ENCODE results near the gene STH. TPM values are rescaled to one million over a fixed set of nuclear protein-coding genes. Genes with fewer than 3 reads are reported as not detected.
A peak's percentile ranks its signal among the peaks of the same experiment; 100 is the strongest.

STH gene
- total RNA-seq, 2 experiments from 2014 or later = not detected

DNA sequence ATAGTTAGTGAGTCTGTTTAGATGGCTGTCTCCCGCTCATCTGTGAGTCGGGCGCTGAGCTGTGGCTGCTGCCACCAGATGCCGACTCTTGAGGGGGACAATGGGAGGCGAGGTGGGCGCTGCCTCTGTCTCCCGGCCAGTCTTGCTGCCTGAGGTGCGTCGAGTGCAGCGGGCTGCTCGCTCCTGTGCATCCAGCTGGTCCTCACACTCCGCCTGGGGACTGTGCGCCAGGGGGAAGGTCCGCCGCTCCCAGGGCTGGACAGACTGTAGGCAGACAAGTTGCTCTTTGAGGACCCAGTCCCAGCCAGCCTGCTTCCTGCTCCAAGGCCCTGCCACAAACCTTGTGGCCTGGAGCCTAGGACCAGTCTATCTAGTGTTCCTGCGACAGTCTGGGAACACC lies 32.4 kb downstream of the STH start:
- peaks cover 23% of the 10 kb centered on the region for H3K4me1 Mint-ChIP-seq
- DNase-seq (no peak), ATAC-seq (no peak)
- no peaks in the 10 kb centered on the region for H3K27me3 Mint-ChIP-seq
- no peak overlapping the region for H3K27ac Mint-ChIP-seq
- CTCF ChIA-PET = no interaction called here
- H3K36me3 Mint-ChIP-seq = peaks cover 31% of the 10 kb centered on the region
- no peak overlapping the region for H3K4me3 Mint-ChIP-seq
- no peaks in the 10 kb centered on the region for H3K9me3 Mint-ChIP-seq (ENCODE audit: low read depth)

GRCh38 chr17:46031920-46032319 lies 32.9 kb downstream of the STH start:
- ATAC-seq (no peak), DNase-seq (no peak)
- Mint-ChIP-seq H3K4me1 (peaks cover 27% of the 10 kb centered on the region), H3K27ac (no peak overlapping the region), H3K9me3 (ENCODE audit: low read depth) (no peaks in the 10 kb centered on the region), H3K27me3 (no peaks in the 10 kb centered on the region), H3K4me3 (no peak overlapping the region), H3K36me3 (peaks cover 31% of the 10 kb centered on the region)
- CTCF ChIA-PET = interaction anchor here (0.8 to 4.9 kb wide), 2 partner anchors 13 to 30 kb away, joined by 3 to 26 read pairs; no protein-coding TSS in a partner anchor

DNA sequence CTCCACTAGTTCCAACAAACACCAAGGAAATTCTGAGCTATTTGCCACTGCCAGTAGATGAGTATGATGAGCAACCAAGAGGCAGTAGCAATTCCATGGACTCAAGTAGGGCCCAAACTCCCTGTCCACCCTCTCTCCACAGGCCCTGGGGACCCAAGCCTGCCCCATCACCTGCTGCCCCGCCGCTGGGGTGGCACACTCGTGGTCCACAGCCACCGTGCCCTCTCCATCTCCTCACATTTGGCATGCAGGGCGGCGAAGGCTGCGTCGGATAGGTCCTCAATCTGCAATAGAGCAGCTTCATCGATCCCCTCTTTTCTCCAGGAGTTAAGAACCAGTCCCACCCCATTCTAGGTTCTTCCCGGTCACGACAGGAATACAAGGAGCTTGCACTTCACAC lies 33.9 kb downstream of the STH start:
- H3K27me3 Mint-ChIP-seq = no peaks in the 10 kb centered on the region
- no peak overlapping the region for H3K4me3 Mint-ChIP-seq
- ATAC-seq (no peak), DNase-seq (no peak)
- peaks cover 36% of the 10 kb centered on the region for H3K36me3 Mint-ChIP-seq
- no peak overlapping the region for H3K27ac Mint-ChIP-seq
- H3K4me1 Mint-ChIP-seq = peaks cover 25% of the 10 kb centered on the region
- H3K9me3 Mint-ChIP-seq (ENCODE audit: low read depth) = no peaks in the 10 kb centered on the region
- CTCF ChIA-PET = interaction anchor here (0.8 to 4.9 kb wide), 2 partner anchors 12 to 30 kb away, joined by 3 to 26 read pairs; no protein-coding TSS in a partner anchor

DNA sequence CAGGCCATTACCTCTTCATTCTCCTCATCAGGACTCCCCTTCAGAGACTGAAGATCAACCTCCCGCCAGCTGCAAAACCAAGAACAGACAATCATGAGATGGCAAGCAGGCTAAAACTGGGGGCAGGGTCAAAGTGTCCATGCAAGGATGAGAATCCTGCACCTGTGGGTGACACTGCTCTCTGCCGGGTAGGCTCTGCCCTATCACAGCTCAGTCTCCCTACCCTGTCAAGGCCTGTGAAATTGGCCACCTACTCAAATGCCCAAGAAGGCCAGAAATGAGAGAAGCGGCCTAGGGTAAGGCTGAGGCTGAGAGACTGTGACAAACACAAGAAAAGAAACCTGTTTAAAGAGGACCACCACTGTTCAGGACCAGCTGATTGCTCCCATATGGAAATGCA lies 34.3 kb downstream of the STH start:
- CTCF ChIA-PET = interaction anchor here (1.0 to 4.9 kb wide), 2 partner anchors 11 to 160 kb away, joined by 5 to 26 read pairs; partner anchors contain the start of gene KANSL1
- ATAC-seq = no peak
- peaks cover 25% of the 10 kb centered on the region for H3K4me1 Mint-ChIP-seq
- H3K27ac Mint-ChIP-seq = no peak overlapping the region
- H3K27me3 Mint-ChIP-seq = no peaks in the 10 kb centered on the region
- H3K4me3 Mint-ChIP-seq = no peak overlapping the region
- no peaks in the 10 kb centered on the region for H3K9me3 Mint-ChIP-seq (ENCODE audit: low read depth)
- no peak for DNase-seq
- H3K36me3 Mint-ChIP-seq = peaks cover 41% of the 10 kb centered on the region

DNA sequence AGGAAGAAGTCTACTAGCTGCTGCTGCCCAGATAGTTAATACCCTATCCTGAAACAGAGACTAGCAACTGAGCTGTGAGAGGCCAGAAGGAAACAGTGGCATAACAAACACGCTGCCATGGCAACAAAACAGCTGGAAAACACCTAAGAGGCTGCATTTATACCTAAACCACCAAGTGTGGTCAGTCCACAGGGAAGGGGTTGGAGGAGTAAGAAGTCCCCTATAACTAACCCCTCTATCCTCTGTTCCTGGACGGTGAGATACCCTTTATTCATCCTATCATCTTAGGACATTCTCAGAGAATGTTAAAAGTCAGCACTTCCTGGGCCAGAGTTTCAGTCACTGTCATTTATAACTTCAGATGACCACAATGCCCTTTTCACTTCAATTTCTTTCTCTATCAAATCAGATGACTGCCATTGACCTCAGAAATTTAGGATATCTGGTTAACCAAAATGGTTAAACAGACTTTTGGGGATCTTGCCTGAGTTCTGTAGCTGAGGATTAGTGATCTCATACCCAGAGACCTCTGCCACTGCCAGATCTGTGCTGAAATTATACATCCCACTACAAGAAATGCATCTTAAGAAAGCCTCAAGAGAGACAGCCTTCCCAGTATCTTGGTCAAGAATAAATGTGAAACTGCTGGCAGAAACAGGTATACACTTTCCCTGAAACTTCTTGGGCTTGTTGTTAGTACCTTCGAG lies 36.2 kb downstream of the STH start:
- CTCF ChIA-PET = interaction anchor here (0.9 to 4.9 kb wide), 4 partner anchors 9 to 158 kb away, joined by 3 to 26 read pairs (median 4); partner anchors contain the start of gene KANSL1
- peak; percentile 39 for ATAC-seq
- Mint-ChIP-seq H3K9me3 (ENCODE audit: low read depth) (no peaks in the 10 kb centered on the region), H3K27ac (peak overlapping the region; percentile 55), H3K4me1 (peaks cover 23% of the 10 kb centered on the region), H3K27me3 (no peaks in the 10 kb centered on the region), H3K4me3 (no peak overlapping the region), H3K36me3 (peaks cover 48% of the 10 kb centered on the region)
- peak; percentile 44 for DNase-seq

- Mint-ChIP-seq H3K27me3 (no peaks in the 10 kb centered on the region), H3K4me3 (no peak overlapping the region), H3K36me3 (peaks cover 42% of the 10 kb centered on the region), H3K4me1 (peaks cover 23% of the 10 kb centered on the region), H3K9me3 (ENCODE audit: low read depth) (no peaks in the 10 kb centered on the region), H3K27ac (no peak overlapping the region)
- CTCF ChIA-PET = interaction anchor here (4.9 kb wide), 1 partner anchor 8 kb away, joined by 26 read pairs; no protein-coding TSS in a partner anchor
- no peak for ATAC-seq
- DNase-seq = no peak
Measured at GRCh38 chr17:46036491-46036890, 37.4 kb downstream of the STH start.

DNA sequence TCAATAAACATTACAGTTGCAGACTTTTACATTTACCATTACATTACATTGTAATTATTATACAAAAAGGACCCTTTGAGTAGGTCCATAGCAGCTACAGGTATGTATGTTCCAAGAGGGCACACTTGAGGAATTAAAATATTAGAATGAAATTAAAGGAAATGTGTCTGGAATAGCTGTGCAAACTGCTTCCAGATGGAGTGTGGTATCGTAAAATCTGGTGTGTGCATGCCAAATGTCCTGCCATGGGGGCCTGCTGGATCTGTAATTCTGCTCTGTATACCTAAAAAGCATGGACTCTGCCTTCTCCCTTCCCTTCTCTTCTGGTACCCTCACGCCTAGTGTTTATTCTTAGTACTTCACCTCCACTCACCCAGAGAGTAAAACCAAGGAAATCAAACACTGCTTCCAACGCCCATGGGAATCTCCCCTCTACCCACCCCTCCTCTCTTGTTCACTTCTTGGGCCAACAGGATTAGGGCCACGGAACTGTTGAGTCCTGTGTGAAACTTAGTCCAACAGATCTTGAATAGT lies 38.7 kb downstream of the STH start:
- Mint-ChIP-seq H3K9me3 (ENCODE audit: low read depth) (no peaks in the 10 kb centered on the region), H3K36me3 (peaks cover 36% of the 10 kb centered on the region), H3K27me3 (no peaks in the 10 kb centered on the region), H3K4me1 (peaks cover 23% of the 10 kb centered on the region), H3K4me3 (no peak overlapping the region), H3K27ac (no peak overlapping the region)
- CTCF ChIA-PET = no interaction called here
- DNase-seq (no peak), ATAC-seq (no peak)

GRCh38 chr17:46038414-46038813 lies 39.4 kb downstream of the STH start:
- no peak for ATAC-seq
- CTCF ChIA-PET = no interaction called here
- no peaks in the 10 kb centered on the region for H3K27me3 Mint-ChIP-seq
- peaks cover 31% of the 10 kb centered on the region for H3K36me3 Mint-ChIP-seq
- DNase-seq = no peak
- peaks cover 23% of the 10 kb centered on the region for H3K4me1 Mint-ChIP-seq
- H3K4me3 Mint-ChIP-seq = no peak overlapping the region
- no peaks in the 10 kb centered on the region for H3K9me3 Mint-ChIP-seq (ENCODE audit: low read depth)
- no peak overlapping the region for H3K27ac Mint-ChIP-seq

- CTCF ChIA-PET = interaction anchor here (1.0 kb wide), 1 partner anchor 174 kb away, joined by 6 read pairs; no protein-coding TSS in a partner anchor
- DNase-seq (no peak), ATAC-seq (no peak)
- Mint-ChIP-seq H3K9me3 (ENCODE audit: low read depth) (no peaks in the 10 kb centered on the region), H3K27me3 (no peaks in the 10 kb centered on the region), H3K4me1 (peaks cover 23% of the 10 kb centered on the region), H3K4me3 (no peak overlapping the region), H3K27ac (no peak overlapping the region), H3K36me3 (peaks cover 32% of the 10 kb centered on the region)
Measured at GRCh38 chr17:46038937-46039336, 39.9 kb downstream of the STH start.

DNA sequence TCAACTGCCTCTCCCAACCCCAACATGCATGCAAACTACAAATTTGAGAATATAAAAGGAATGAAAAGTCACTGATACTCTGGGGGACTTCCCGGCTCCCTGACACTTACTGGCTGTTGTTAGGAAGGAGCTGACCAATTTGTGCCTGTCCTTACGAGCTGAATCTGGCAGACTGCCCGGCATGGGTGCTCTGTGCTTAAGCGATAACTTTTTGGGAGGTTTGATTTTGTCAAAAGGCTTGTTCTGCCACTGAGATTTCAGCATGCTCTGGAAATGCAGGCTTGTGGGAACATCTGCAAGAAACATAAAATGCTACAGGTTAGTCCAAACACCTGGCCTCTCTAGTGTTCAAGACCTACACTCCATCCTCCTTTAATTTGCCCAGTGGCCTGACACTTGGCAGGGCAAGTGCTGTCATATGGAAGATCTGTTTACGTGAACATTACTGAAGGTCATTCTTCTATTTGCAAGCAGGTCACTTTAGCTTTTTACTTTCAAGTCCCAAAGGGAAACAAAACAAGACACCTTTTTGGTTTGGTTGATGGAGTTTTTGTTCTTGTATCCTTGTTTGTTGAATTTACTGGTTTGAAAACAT lies 40.6 kb downstream of the STH start:
- no peak for DNase-seq
- H3K4me1 Mint-ChIP-seq = peaks cover 25% of the 10 kb centered on the region
- ATAC-seq = no peak
- H3K4me3 Mint-ChIP-seq = no peak overlapping the region
- H3K27ac Mint-ChIP-seq = no peak overlapping the region
- H3K27me3 Mint-ChIP-seq = no peaks in the 10 kb centered on the region
- H3K36me3 Mint-ChIP-seq = peaks cover 33% of the 10 kb centered on the region
- H3K9me3 Mint-ChIP-seq (ENCODE audit: low read depth) = no peaks in the 10 kb centered on the region
- CTCF ChIA-PET = interaction anchor here (0.6 to 1.0 kb wide), 3 partner anchors 154 to 1517 kb away, joined by 3 to 6 read pairs (median 5); partner anchors contain the start of gene KANSL1

GRCh38 chr17:46042246-46042645 lies 43.2 kb downstream of the STH start:
- peaks cover 37% of the 10 kb centered on the region for H3K36me3 Mint-ChIP-seq
- H3K27ac Mint-ChIP-seq = no peak overlapping the region
- CTCF ChIA-PET = interaction anchor here (0.8 to 4.2 kb wide), 4 partner anchors 39 to 169 kb away, joined by 3 to 57 read pairs (median 33); partner anchors contain the start of gene KANSL1
- H3K4me3 Mint-ChIP-seq = no peak overlapping the region
- H3K9me3 Mint-ChIP-seq (ENCODE audit: low read depth) = no peaks in the 10 kb centered on the region
- ATAC-seq (no peak), DNase-seq (no peak)
- peaks cover 9% of the 10 kb centered on the region for H3K4me1 Mint-ChIP-seq
- no peaks in the 10 kb centered on the region for H3K27me3 Mint-ChIP-seq

DNA sequence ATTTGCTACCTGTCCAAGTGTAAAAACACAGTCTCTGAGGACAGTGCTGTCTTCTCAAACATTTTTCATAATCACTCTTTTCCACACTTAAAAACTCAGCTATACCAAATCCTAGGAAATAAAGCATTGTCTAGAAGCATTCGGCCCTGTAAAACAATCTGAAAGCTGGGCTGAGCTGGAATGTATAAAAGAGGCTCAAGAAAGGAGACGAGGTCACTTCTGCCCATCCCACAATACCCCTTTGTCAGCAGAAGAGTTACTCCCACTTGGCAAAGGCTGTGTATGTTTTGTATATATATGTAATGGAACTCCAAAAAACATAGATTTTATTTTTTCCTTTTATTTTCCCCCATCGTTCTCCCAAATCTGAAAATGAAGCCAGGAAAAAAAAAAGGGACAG lies 43.9 kb downstream of the STH start:
- CTCF ChIA-PET = interaction anchor here (0.7 to 4.2 kb wide), 5 partner anchors 39 to 169 kb away, joined by 3 to 57 read pairs (median 30); partner anchors contain the start of gene KANSL1
- DNase-seq = no peak
- Mint-ChIP-seq H3K36me3 (peaks cover 40% of the 10 kb centered on the region), H3K9me3 (ENCODE audit: low read depth) (no peaks in the 10 kb centered on the region), H3K4me1 (peaks cover 9% of the 10 kb centered on the region), H3K4me3 (no peak overlapping the region), H3K27ac (no peak overlapping the region), H3K27me3 (no peaks in the 10 kb centered on the region)
- ATAC-seq = no peak

DNA sequence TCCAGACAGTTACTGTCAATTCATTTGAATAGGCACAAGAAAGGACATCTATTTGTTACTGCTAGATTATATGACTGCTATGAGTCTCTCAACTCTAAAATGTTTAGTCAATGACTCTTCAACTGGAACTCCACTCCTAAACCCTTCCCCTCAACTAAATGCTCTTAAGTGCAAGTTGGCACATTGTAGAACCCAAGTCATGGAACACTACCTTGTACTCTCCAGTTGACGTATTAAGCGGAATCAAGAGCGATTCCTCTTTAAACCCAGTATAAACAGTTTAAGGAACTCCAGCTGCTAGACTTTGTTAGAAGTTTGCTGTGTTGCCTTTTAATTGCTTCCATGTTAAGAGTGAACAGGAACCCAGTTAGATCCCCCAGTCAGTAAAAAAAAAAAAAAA lies 44.6 kb downstream of the STH start:
- ATAC-seq = no peak
- no peak overlapping the region for H3K4me3 Mint-ChIP-seq
- CTCF ChIA-PET = interaction anchor here (1.0 to 4.2 kb wide), 22 partner anchors 9 to 168 kb away, joined by 3 to 57 read pairs (median 9); partner anchors contain the start of gene KANSL1
- no peaks in the 10 kb centered on the region for H3K27me3 Mint-ChIP-seq
- no peak for DNase-seq
- H3K4me1 Mint-ChIP-seq = peaks cover 9% of the 10 kb centered on the region
- no peak overlapping the region for H3K27ac Mint-ChIP-seq
- H3K9me3 Mint-ChIP-seq (ENCODE audit: low read depth) = no peaks in the 10 kb centered on the region
- H3K36me3 Mint-ChIP-seq = peaks cover 36% of the 10 kb centered on the region
